Fibroblast of skin of right biceps (primary cell): ENCODE results near the gene NCOR1.
"Not testable (repeated sequence)": the region's sequence is repeated elsewhere in the genome, so short reads cannot be mapped to it uniquely, and the experiment has no call there.

Experiments used
- DNase-seq: peaks from one replicate; pipeline ENCODE4 v3.0.0-alpha.2; 2013

Gene NCOR1

GRCh38 chr17:16085066-16085699, 130.2 kb downstream of the NCOR1 start:
- DNase-seq: peak; percentile 37

DNA sequence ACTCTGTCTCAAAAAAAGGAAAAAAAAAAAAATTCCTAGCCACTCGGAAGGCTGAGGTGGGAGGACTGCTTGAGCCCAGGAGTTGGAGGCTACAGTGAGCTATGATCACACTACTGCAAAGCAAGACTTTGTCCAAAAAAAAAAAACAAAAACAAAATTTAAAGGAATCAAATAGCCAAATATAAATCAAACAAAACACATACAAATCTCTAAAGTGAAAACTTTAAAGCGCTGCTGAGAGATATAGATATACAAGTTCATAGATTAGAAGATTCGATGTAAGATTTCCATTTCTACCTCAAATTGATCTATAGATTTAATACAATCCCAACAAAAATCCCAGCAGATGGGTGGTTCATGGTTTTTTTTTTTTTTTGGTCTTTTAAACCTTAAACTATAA, 132.1 kb downstream of the NCOR1 start:
- DNase-seq: no peak

- DNase-seq: no peak
These were observed 133.7 kb downstream of the NCOR1 start for GRCh38 chr17:16081507-16082087.

- no peak for DNase-seq
These were observed 135.0 kb downstream of the NCOR1 start for GRCh38 chr17:16080366-16080765.

DNA sequence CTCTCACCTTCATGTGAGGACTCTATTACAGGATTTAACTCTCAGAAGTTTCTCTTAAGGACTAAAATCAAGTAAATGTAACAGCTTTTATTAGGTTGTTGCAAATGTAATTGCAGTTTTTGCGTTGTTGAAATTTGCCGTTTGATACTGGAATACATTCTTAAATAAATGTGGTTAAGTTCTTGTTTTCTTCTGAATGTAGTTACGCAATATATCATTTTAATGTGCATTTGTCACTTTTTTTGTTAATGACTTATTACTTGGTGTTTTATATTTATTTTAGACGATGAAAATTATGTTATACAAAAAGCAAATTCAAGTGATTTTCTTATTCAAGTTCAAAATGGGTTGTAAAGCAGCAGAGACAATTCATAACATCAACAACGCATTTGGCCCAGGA, 139.4 kb downstream of the NCOR1 start:
- DNase-seq: no peak

GRCh38 chr17:16074423-16074822, 140.9 kb downstream of the NCOR1 start:
- no peak for DNase-seq

GRCh38 chr17:16073845-16074244, 141.5 kb downstream of the NCOR1 start:
- DNase-seq: no peak

DNA sequence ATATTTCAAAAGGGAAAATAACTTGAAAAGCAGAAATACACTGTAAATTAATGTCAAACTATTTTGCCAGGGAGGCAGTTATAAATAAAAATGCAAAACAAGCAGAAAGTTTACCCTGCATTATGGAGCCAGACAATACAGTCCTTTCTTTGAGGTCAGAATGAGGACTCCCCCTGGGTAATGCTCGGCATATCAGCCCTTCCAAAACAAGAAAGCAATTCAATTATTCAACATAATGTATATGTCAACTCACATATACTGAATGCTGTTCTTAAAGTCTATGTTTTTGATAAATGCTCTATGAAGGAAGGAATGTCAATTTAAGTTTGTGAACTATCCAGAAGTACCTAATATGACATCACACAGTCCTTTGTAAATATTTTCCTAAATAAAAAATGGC, 143.3 kb downstream of the NCOR1 start:
- no peak for DNase-seq

DNA sequence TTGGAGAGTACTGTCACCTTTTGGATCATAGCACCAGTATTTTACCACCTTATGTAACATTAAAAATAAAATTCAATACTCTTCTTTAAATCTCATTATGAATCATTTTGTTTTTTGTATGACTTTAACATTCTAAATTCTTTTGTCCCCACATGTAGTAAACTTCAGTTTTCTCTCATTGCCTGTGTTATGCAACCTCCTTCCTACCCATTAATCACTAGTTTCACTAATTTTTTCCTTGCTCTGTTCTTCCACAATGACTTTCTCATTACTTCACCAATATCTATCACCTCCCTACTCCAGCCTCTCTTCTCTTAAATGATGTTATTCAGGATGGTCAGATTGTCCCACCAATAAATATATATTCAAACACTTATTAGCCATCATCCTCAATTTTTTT, 147.0 kb downstream of the NCOR1 start:
- no peak for DNase-seq

GRCh38 chr17:16066125-16066524, 149.2 kb downstream of the NCOR1 start:
- no peak for DNase-seq

GRCh38 chr17:16061631-16062030, 153.7 kb downstream of the NCOR1 start:
- DNase-seq: no peak

DNA sequence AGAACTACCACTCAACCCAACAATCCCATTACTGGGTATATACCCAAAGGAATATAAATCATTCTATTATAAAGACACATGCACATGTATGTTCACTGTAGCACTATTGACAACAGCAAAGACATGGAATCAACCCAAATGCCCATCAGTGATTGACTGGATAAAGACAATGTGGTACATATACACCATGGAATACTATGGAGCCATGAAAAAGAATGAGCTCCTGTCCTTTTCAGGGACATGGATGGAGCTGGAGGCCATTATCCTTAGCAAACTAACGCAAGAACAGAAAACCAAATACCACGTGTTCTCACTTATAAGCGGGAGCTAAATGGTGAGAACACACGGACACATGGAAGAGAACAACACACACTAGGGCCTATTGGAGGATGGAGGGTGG, 160.2 kb downstream of the NCOR1 start:
- not testable (repeated sequence) for DNase-seq

DNA sequence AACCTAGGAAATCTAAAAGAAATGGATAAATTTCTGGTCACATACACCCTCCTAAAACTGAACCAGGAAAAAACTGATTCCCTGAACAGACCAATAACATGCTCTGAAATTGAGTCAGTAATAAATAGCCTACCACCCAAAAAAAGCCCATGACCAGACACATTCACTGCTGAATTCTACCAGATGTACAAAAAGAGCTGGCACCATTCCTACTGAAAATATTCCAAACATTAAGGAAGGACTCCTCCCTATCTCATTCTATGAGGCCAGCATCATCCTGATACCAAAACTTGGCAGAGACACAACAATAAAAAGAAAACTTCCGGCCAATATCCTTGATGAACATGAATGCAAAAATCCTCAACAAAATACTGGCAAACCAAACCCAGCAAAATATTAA, 162.8 kb downstream of the NCOR1 start:
- peak; percentile 31 for DNase-seq

- no peak for DNase-seq
These were observed 164.5 kb downstream of the NCOR1 start for GRCh38 chr17:16050844-16051243.

DNA sequence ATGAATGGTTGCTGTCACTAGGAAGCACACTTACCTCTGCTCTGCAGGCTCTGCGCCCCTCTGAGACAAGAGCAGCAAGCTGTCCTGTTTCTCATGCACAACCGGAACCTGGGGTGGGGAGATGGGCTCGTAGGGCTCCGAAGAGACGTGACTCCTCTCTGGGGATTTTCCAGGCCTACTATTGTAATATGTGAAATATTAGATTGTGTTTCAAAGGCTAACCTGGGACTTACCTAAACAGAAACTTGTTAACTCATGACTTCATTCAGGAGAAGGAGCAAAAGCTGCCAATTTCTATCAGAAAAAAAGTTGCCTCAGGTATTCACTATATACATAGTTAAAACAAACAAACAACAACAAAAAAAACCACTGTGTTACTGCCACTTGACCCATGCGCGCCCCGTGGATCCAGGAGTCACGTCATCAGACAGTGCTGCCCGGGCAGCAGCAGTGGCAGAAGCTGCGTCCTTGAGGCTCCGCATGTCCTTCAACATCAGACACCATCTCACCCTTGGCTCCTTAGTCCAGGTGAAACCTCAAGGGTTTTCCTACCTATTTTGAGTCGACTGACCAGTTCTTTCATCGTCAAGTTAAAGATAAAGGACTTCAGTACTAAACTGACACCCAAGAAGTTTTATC, 166.4 kb downstream of the NCOR1 start:
- no peak for DNase-seq

GRCh38 chr17:16046966-16047365, 168.4 kb downstream of the NCOR1 start:
- DNase-seq: no peak

GRCh38 chr17:16044487-16044886, 170.8 kb downstream of the NCOR1 start:
- DNase-seq: no peak

DNA sequence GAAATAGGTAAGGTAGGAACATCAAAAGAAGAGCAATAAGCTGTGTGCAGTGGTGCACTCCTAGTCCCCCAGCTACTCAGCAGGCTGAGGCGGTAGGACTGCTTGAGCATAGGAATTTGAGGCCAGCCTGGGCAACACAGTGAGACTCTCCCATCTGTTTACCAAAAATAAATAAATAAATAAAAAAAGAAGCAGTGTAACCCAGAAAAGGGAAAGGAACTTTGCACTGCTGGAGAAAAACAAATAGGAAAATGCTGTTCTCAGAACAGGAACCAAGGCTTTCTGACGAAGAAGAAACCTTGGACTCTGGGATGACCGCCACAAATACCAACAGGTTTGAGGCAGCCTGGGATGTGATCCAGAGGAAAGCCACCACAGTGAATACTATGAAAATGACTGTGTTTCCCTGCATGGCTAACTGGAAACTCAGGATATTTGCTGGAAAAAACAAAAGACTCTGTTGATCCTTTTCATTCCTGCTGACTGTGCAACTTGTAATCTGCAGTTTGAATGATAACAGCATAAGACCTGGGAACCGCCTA, 174.6 kb downstream of the NCOR1 start:
- DNase-seq: peak; percentile 73

DNA sequence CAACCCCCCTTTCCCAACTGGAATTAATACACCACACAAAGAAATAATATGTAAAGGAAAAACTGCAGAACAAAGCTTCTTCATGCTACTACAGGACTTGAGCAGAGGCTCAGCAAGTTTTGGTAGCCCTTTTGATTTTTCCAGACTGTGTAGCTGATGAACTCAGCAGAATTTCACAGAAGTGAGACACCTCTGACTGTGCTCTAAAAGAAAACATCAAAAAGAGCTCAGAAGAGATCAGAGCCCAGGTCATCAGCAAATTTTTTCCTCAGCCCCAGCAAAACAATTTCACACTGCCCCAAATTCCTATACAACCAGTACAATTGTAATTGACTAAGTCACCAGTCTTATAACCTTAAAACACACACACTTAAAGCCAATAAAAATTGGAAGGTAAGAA, 177.7 kb downstream of the NCOR1 start:
- peak; percentile 23 for DNase-seq

DNA sequence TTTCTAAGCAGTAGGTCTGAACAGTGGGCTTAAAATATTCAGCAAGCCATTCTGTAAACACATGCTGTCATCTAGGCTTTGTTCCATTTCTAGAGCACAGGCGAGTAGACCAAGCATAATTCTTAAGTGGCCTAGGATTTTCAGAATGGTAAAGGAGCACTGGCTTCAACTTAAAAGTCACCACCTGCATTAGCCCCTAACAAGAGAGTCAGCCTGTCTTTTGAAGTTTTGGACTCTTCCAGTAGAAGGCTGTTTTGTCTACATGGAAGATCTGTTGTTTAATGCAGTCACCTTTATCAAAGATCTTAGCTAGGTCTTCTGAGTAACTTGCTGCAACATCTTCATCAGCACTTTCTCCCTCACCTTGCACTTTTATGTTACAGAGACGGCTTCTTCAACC, 179.1 kb downstream of the NCOR1 start:
- DNase-seq: no peak

DNA sequence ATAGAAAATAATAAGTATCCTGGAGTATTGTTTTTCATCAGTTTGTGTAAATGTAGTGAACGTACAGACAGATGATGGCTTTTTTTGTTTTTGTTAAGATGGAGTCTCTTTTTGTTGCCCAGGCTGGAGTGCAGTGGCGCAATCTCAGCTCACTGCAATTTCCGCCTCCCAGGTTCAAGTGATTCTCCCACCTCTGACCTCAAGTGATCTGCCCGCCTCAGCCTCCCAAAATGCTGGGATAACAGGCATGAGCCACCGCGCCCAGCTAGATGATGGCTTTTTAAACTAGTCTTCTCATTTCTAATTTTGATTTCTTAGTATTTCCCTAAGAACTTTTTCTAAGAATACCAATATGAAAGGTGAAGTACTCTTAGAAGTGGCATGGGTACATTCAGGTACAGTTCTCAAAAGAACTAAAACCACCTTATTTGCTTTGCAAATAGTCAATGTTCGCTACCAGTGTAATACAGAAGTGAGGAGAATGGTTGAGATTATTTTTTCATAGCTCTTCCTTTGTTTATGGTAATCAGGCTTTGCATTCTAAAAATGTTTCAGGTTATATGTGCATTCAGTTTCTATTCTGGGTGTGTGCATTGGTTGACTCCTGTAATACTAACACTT, 181.5 kb downstream of the NCOR1 start:
- DNase-seq: no peak

DNA sequence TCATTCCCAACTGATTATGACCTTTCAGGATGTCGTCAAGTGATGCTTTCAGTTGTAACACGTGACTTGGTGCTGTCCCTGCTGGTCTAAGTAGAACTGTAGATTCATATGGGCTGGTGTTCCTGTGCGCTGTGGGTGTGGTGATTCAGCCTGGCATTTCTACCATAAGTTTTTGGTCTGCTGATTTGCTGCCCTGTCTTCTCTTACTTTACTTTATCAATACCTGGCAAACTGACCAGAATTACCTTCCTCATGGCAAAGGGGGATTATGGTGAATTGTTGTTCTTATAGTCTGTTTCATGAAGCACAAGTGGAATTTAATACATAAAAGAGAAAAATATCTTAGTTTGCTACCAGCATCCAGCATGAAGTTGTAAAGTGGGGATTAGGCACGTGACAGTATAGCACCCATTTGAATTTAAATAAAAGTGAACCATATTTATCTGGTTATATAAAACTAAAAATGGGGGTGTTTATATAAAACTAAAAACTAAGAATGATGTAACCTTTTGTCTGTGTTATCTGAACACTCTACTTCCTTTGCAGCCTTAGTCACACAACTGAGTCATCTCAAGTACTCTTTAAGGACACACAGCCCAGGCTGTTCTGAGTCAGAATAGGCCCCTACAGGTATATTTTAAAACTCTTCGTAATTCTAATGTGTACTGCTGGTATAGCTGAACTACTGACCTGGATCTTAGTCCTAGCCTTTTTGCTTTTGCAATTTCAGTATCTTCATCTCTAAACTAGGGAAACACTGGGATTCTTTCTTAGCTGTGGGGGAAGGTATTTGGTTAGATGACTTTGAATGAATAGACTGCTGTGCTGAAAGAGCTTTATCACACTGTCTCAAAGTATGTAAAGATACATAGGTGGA, 187.4 kb downstream of the NCOR1 start:
- DNase-seq: peak; percentile 95

DNA sequence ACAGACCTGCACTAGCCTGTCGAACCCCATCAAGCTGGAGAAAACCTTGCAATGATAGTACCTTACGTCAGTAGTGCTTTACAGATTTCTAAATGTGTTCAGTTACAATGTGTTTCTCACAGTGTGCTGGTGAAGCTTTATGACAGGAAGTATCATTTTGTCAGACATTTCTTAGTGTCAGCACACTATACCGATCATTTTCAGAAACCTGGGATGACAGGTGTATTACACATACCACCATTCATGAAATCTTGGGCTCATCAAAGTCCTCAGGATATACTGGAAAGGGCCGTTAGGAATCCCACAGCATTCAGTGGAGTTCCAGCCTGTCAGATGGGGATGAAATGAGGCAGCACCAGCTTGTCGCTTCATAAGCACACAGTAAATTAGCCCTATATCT, 188.4 kb downstream of the NCOR1 start:
- no peak for DNase-seq
